Measurements from ENCODE around the gene CIITA. TPM values are rescaled to one million over a fixed set of nuclear protein-coding genes. Genes with fewer than 3 reads are reported as not detected.
A peak's percentile ranks its signal among the peaks of the same experiment; 100 is the strongest.
"Not testable (repeated sequence)": the region's sequence is repeated elsewhere in the genome, so short reads cannot be mapped to it uniquely, and the experiment has no call there.

Gene CIITA
- total RNA-seq, 4 donors from 2014 or later: 27.7 to 107 (median 60.9) TPM

- H3K36me3 ChIP-seq: peaks cover 0 to 50% (median 0%) of the 10 kb centered on the region in 3 donors
These were observed 49.1 kb downstream of the CIITA start for GRCh38 chr16:10926094-10926493.

GRCh38 chr16:10926867-10927266 is 49.9 kb downstream of the CIITA start:
- Histone ChIP-seq H3K4me1 (peaks cover 0 to 11% (median 0%) of the 10 kb centered on the region in 4 donors), H3K4me3 (no peak overlapping the region), H3K27me3 (no peaks in the 10 kb centered on the region), H3K27ac (no peak overlapping the region), H3K9me3 (no peaks in the 10 kb centered on the region), H3K36me3 (peaks cover 0 to 50% (median 0%) of the 10 kb centered on the region in 3 donors)
- DNase-seq: no peak
- TF ChIP-seq CTCF (IDR thresholded peaks at IDR 0.05): no peak
- TF ChIP-seq POLR2A (IDR thresholded peaks at IDR 0.05): no peak

More at GRCh38 chr16:10926094-10926493, 49.1 kb downstream of the CIITA start:
- no peak overlapping the region for H3K4me3 ChIP-seq
- no peak overlapping the region for H3K27ac ChIP-seq
- no peak for DNase-seq
- H3K9me3 ChIP-seq: no peaks in the 10 kb centered on the region
- H3K4me1 ChIP-seq: peaks cover 0 to 14% (median 0%) of the 10 kb centered on the region in 4 donors
- no peaks in the 10 kb centered on the region for H3K27me3 ChIP-seq
- TF ChIP-seq CTCF (IDR thresholded peaks at IDR 0.05): no peak
- TF ChIP-seq POLR2A (IDR thresholded peaks at IDR 0.05): no peak

- no peak for DNase-seq
- H3K27ac ChIP-seq: no peak overlapping the region
- no peaks in the 10 kb centered on the region for H3K9me3 ChIP-seq
- H3K4me1 ChIP-seq: peaks cover 0 to 5% (median 0%) of the 10 kb centered on the region in 4 donors
- no peak overlapping the region for H3K4me3 ChIP-seq
- H3K27me3 ChIP-seq: no peaks in the 10 kb centered on the region
- H3K36me3 ChIP-seq: peaks cover 0 to 56% (median 0%) of the 10 kb centered on the region in 3 donors
- TF ChIP-seq POLR2A (IDR thresholded peaks at IDR 0.05): no peak
- TF ChIP-seq CTCF (IDR thresholded peaks at IDR 0.05): no peak
These were observed 50.6 kb downstream of the CIITA start for GRCh38 chr16:10927497-10928112.

GRCh38 chr16:10929097-10929496 is 52.1 kb downstream of the CIITA start:
- not testable (repeated sequence) for H3K9me3 ChIP-seq, DNase-seq, H3K4me3 ChIP-seq, H3K4me1 ChIP-seq, H3K27ac ChIP-seq, H3K27me3 ChIP-seq
- H3K36me3 ChIP-seq: peaks cover 0 to 69% (median 0%) of the 10 kb centered on the region in 3 donors

- no peaks in the 10 kb centered on the region for H3K9me3 ChIP-seq
- peak overlapping the region in 1 of 4 donors; percentile 2 for H3K27ac ChIP-seq
- H3K27me3 ChIP-seq: no peaks in the 10 kb centered on the region
- H3K4me1 ChIP-seq: peaks cover 0 to 16% (median 0%) of the 10 kb centered on the region in 4 donors
- peaks cover 0 to 59% (median 0%) of the 10 kb centered on the region in 3 donors for H3K36me3 ChIP-seq
- TF ChIP-seq CTCF (IDR thresholded peaks at IDR 0.05) (no peak), POLR2A (IDR thresholded peaks at IDR 0.05) (no peak)
- H3K4me3 ChIP-seq: no peak overlapping the region
- DNase-seq: no peak
These were observed 53.1 kb downstream of the CIITA start for GRCh38 chr16:10929853-10930754.

GRCh38 chr16:10930755-10931093 is 53.7 kb downstream of the CIITA start:
- no peak overlapping the region for H3K4me3 ChIP-seq
- peaks cover 0 to 53% (median 0%) of the 10 kb centered on the region in 3 donors for H3K36me3 ChIP-seq
- H3K27ac ChIP-seq: no peak overlapping the region
- H3K4me1 ChIP-seq: peaks cover 0 to 22% (median 2%) of the 10 kb centered on the region in 4 donors
- no peak for TF ChIP-seq CTCF (IDR thresholded peaks at IDR 0.05)
- no peak for TF ChIP-seq POLR2A (IDR thresholded peaks at IDR 0.05)
- no peak for DNase-seq
- H3K27me3 ChIP-seq: no peaks in the 10 kb centered on the region
- no peaks in the 10 kb centered on the region for H3K9me3 ChIP-seq

Data from Peyer's patch (tissue), 4 donors.